Measurements from ENCODE around the gene SPG7.

- TF ChIP-seq CTCF (tag by site-specific recombination; IDR thresholded peaks at IDR 0.05), result no peak
- TF ChIP-seq ZNF362 (tag by site-specific recombination; IDR thresholded peaks at IDR 0.05), result no peak
- no peak for TF ChIP-seq INSM2 (tag by site-specific recombination; IDR thresholded peaks at IDR 0.05)
- TF ChIP-seq HOXA7 (CRISPR knock-in tag; IDR thresholded peaks at IDR 0.05; ENCODE audit: borderline replicate concordance), result no peak
- no peak for TF ChIP-seq ZNF704 (tag by site-specific recombination; IDR thresholded peaks at IDR 0.05)
- no peak for TF ChIP-seq REST (tag by site-specific recombination; IDR thresholded peaks at IDR 0.05)
- TF ChIP-seq ZNF239 (tag by site-specific recombination; IDR thresholded peaks at IDR 0.05), result no peak
- TF ChIP-seq ZNF654 (tag by site-specific recombination; IDR thresholded peaks at IDR 0.05; ENCODE audit: low read depth), result no peak
- TF ChIP-seq KLF1 (tag by site-specific recombination; IDR thresholded peaks at IDR 0.05), result no peak
- no peak for TF ChIP-seq ZNF423 (tag by site-specific recombination; IDR thresholded peaks at IDR 0.05)
- no peak for TF ChIP-seq ZNF174 (tag by site-specific recombination; IDR thresholded peaks at IDR 0.05)
- no peak for TF ChIP-seq ZFP37 (tag by site-specific recombination; IDR thresholded peaks at IDR 0.05)
- TF ChIP-seq GLIS2 (tag by site-specific recombination; IDR thresholded peaks at IDR 0.05), result no peak
Measured at GRCh38 chr16:89491974-89492687, 16.1 kb upstream of the SPG7 start.

Measured in HEK293 (cell line).